GM12878 (cell line): ENCODE measurements around the gene CENPP.

Experiments
- CTCF ChIP-seq, 3 experiments: IDR thresholded peaks in 2 of 3; conservative IDR thresholded peaks in 1 of 3; 2 replicates each; pipeline ENCODE4 v1.5.1; 2011; ENCODE audit warnings: low read depth in 3 of 3, low read length in 3 of 3, mild to moderate bottlenecking in 3 of 3, control low read depth in 2 of 3, moderate library complexity in 2 of 3, inconsistent platforms in 1 of 3, mixed read lengths in 1 of 3; ENCODE audit not compliant: control insufficient read depth in 2 of 3, insufficient read depth in 1 of 3; ENCODE audit errors: extremely low read depth in 1 of 3
- ELK1 ChIP-seq: IDR thresholded peaks from 2 replicates; pipeline ENCODE4 v1.6.1; 2012; ENCODE audit warnings: low read depth, low read length, improper control_type of control experiment
- EZH2 ChIP-seq: IDR thresholded peaks from 2 replicates; pipeline ENCODE4 v1.6.1; 2012; ENCODE audit warnings: low read depth, mild to moderate bottlenecking, control low read depth, inconsistent platforms, low read length, borderline replicate concordance; ENCODE audit not compliant: control insufficient read depth
- GABPA ChIP-seq: IDR thresholded peaks from 2 replicates; pipeline ENCODE4 v1.6.1; 2014; ENCODE audit warnings: antibody characterized with exemption, low read depth, mild to moderate bottlenecking, inconsistent platforms
- MYB ChIP-seq: fragments of 150-350 bp; IDR thresholded peaks from 2 replicates; pipeline ENCODE4 v1.6.1; 2014; ENCODE audit warnings: mild to moderate bottlenecking, low read depth, low read length, borderline replicate concordance
- MYC ChIP-seq: IDR thresholded peaks from 2 replicates; pipeline ENCODE4 v1.6.1; 2011; ENCODE audit warnings: mild to moderate bottlenecking, low read length, moderate library complexity, inconsistent platforms; ENCODE audit not compliant: insufficient read depth, insufficient replicate concordance, insufficient read length, severe bottlenecking
- POLR2A ChIP-seq: IDR thresholded peaks from 2 replicates; pipeline ENCODE4 v1.6.1; 2011; ENCODE audit warnings: low read depth, mild to moderate bottlenecking, low read length
- TAF1 ChIP-seq: IDR thresholded peaks from 2 replicates; pipeline ENCODE4 v1.6.1; 2011; ENCODE audit warnings: mild to moderate bottlenecking, low read depth, low read length, borderline replicate concordance
- ZBTB40 ChIP-seq: fragments of 450-650 bp; IDR thresholded peaks from 2 replicates; pipeline ENCODE4 v1.6.1; 2016; ENCODE audit warnings: mild to moderate bottlenecking, moderate library complexity, borderline replicate concordance

- no peak for TF ChIP-seq POLR2A
- no peak for TF ChIP-seq EZH2
- no peak for TF ChIP-seq ZBTB40
- TF ChIP-seq CTCF (IDR thresholded peaks at IDR 0.05 in 2 of 3, conservative IDR thresholded peaks at IDR 0.05 in 1 of 3; ENCODE audit: control insufficient read depth in 2 of 3, extremely low read depth in 1 of 3, insufficient read depth in 1 of 3, low read depth in 3 of 3, low read length in 3 of 3): no peak
- TF ChIP-seq MYB: no peak
- TF ChIP-seq GABPA: no peak
- no peak for TF ChIP-seq ELK1
- TF ChIP-seq MYC: no peak
- TF ChIP-seq TAF1: no peak
These were observed 153.6 kb downstream of the CENPP start for GRCh38 chr9:92479346-92479745.
